Activated CD4-positive, CD25-positive, alpha-beta regulatory T cell (primary cell): ENCODE results near the gene CEP57.
"Not testable (repeated sequence)": the region's sequence is repeated elsewhere in the genome, so short reads cannot be mapped to it uniquely, and the experiment has no call there.

Experiments
- DNase-seq, 4 experiments: peaks; one replicate each; lab custom pipeline; 2025; lab: John Stamatoyannopoulos, UW

CEP57 gene

DNA sequence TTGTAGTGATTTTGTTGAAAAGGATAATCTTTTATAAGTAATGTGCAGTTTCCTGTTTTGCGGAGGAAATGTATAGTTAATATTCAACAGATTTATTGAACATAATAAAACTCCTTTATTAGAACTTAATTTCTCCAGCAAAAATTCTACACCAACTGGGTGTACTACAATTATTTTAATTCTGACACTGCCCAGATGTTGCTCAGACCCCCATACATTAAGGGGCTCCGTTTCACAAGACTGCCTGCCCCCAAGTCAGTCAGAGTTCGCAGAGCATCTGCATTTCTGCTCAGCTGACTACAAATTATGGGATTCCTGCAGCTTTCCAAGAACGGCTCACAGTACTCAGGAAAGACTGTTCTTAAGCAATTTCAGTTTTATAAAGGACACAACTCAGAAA lies 6.2 kb downstream of the CEP57 start:
- no peak for DNase-seq

- DNase-seq, result no peak
Measured at GRCh38 chr11:95799546-95799945, 9.2 kb downstream of the CEP57 start.

GRCh38 chr11:95800438-95800837 lies 10.1 kb downstream of the CEP57 start:
- DNase-seq, result no peak

DNA sequence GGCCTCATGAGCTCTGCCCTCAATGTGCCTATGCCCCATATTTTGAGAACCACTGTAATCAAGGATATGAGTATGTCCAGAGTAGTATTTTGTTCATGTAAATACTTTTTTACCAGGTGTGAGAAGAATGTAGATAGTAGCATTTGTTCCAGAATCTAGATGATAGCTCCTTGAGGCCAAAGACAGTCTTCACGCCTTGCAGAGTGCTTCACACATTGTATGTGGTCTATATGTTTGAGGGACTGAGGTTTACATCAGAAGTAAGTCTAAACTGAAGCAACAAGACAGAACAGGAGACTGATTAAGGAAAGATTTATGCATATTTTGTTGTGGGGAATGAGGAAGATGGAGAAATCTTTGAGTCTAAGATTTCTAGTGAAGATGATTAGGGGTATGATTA lies 12.5 kb downstream of the CEP57 start:
- no peak for DNase-seq

GRCh38 chr11:95803973-95804372 lies 13.7 kb downstream of the CEP57 start:
- no peak for DNase-seq

- DNase-seq, result no peak
Measured at GRCh38 chr11:95805869-95806268, 15.6 kb downstream of the CEP57 start.

DNA sequence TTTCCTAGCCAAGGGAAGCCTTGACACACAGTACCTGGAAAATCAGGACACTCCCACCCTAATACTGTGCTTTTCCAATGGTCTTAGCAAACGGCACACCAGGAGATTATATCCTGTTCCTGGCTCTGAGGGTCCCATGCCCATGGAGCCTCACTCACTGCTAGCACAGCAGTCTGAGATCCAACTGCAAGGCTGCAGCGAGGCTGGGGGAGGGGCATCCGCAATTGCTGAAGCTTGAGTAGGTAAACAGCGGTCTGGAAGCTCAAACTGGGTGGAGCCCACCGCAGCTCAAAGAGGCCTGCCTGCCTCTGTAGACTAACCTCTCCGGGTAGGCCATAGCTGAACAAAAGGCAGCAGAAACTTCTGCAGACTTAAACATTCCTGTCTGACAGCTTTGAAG lies 16.2 kb downstream of the CEP57 start:
- not testable (repeated sequence) for DNase-seq

- DNase-seq, result not testable (repeated sequence)
Measured at GRCh38 chr11:95811052-95811451, 20.8 kb downstream of the CEP57 start.

GRCh38 chr11:95816037-95816436 lies 25.7 kb downstream of the CEP57 start:
- DNase-seq, result no peak

- DNase-seq, result no peak
Measured at GRCh38 chr11:95821640-95822039, 31.3 kb downstream of the CEP57 start.

DNA sequence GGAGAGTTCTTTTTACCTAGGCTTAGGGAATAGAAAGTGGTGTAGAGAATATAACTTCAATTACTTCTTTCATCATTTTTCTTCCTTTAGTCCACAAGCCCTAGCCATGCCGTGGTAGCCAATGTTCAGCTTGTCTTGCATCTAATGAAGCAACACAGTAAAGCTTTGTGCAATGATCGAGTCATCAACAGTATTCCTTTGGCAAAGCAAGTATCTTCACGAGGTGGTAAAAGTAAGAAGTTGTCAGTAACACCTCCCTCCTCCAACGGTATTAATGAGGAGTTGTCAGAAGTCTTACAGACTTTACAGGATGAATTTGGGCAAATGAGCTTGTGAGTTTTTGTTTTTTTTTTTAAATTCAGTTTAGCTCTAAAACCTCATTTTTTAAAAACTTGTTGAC lies 37.4 kb downstream of the CEP57 start:
- no peak for DNase-seq

DNA sequence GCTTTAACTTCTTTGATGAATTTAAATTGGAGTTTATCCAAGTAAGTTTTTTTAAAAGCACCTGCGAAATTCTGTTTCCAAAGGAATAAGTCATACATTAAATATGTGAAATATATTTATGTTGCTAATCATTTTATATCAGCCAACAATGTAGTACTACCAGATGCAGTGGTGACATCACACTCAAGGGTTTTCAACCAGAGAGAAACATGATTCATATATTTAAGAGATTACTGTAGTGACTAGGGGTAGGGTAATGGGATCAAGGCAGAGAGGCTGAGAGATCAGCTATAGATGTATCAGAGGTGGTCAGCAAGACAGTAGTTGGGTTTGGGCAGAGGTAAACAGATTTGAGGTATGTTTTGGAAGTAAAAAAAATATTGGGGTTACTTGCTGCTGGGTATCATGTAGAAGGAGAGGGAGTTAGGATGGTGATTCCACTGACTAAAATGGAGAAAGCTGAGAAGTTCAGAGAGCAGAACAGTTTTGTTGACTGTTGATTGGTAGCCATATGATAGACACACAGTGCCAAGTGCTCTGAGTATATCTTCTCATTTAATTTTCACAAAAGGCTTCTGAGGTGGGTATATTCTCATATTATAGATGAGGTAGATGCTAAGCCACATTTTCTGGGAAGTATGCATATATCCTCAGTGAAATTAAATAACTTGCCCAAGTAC lies 39.4 kb downstream of the CEP57 start:
- no peak for DNase-seq

DNA sequence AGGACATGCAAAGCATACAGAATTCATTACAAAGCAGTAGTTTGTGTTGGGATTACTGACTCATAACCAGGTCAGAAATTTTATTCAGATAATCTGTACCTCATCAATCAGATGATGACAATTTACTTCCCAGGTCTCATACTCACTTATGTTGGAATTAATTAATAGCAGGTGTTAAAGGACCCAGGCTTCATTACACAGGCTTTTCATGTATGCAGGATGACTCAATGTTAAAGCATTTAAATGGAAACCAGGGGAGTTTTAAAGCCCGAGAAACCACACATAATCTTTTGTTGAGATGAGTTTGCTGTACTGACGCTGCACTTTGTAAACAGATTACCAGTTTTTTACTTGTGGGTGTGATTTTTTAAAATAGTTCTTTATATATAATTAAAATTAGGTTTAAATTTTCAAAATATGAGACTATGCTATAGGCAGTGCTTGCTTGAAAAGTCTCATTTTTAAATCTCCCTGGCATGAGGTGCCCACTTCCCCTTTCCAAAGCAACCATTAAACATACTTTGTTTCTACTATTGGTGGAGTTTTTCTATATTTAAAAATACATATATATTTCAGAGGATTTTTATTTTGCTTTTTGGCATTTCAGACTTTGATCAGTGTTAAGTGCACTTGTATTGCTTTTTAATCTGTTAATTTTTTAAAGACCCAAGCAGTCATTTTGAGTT lies 41.0 kb downstream of the CEP57 start:
- no peak for DNase-seq

DNA sequence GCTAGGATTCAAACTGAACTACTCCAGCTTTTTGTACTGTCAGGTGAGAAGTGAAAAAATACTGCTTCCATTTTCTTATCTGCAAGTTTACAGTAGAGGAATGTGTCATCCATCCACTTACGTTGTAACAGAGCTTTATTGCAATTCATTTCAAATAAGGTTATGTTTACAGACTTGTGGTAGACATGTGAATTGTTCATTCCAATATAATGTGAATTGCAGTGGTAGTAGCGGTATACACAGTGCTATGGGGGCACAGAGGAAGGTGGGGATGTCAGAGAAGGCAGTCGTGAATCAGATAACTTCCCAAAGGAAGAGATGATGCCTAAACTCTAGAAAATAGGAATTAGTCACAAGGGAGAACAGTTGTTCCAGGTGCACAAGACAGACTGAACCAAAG lies 42.5 kb downstream of the CEP57 start:
- DNase-seq, result no peak

DNA sequence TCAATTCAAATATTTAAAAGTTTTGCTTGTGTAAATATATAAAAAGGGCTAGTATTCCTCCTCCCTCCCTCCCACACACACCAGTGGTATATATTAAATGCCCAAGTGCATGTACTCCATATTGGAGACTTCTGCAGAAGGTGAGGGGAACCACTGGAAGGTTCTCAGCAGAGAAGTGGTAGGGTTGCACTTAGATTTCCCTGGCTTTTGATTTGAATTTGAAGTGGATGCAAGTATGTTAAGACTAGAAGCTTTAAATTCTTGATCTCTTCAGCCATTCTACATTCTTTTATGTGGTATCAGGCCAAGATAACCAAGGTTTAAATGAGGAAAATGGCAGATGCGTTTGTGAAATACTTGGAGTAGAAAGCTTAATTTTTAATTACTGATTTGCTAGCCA lies 43.1 kb downstream of the CEP57 start:
- no peak for DNase-seq

- DNase-seq, result no peak
Measured at GRCh38 chr11:95835351-95835750, 45.1 kb downstream of the CEP57 start.

GRCh38 chr11:95835768-95836488 lies 45.6 kb downstream of the CEP57 start:
- peak in 3 of 4 experiments; percentile 11 to 14 (median 12) for DNase-seq

DNA sequence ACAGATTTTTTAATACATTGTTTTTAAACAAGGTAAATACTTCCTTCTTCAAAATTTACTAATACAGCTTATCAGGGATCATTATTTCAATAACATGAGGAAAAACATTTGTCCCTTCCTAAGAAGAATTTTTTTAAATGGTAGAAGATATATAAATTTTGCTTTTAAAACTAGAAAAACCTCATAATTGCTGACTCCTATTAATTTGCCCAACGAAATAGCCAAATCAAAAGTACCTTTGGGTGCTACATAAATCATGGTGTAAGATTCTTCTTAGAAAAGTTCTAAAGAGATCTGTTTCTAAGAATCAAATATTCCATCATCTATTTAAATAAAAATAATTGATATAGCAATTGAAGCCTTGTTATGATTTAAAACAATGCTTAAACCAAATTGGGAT lies 54.9 kb downstream of the CEP57 start:
- no peak for DNase-seq

DNA sequence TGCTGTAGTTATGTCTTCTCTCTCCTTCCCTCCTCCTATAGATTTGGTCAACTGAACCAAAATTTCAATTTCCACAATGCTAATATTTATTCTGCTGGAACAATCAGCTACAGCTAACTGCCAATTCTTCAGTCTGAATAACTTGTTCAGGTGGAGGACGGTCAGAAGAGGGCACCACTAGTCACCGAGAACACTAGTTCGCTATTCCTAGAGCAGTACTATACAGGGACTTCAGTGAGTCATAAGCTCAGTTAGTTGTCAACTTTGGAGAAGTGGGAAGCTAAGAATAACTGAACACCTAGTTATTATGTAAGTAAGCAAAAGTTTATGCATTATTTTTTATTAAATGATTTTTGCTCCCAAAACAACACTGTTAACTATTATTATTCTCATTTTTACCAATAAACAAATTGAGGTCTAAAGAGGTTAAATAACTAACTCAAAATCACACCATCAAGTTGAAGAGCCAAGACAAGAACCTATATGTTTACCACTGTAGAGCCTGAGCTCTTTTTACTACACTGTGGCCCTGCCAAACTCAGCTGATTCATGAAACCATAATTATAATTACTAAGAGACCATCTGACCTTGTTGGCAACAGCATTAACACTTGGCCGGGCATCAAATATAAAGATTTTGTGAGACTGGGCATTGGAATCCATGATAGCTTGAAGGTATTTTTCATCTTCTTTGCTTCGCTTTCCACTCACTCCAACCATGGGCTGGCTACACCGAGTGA lies 59.0 kb downstream of the CEP57 start:
- no peak for DNase-seq

GRCh38 chr11:95850137-95850536 lies 59.8 kb downstream of the CEP57 start:
- DNase-seq, result no peak

DNA sequence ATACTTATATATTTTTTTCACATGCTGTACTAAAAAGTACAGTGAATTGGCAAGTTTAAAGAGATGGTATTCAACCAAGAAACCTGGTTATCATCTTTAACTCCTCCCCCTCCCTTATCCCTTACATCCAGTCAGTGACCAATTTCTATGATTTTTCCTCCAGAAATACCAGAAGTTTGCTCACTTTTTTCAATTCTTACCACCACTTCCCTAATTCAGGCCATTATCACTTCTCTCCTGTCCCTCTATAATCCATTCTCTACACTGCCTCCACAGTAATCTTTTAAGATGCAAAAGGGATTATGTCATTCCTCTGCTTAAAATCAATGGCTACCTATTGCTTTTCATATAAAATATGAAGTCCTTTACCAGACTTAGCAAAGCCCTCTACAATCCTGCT lies 62.8 kb downstream of the CEP57 start:
- no peak for DNase-seq

DNA sequence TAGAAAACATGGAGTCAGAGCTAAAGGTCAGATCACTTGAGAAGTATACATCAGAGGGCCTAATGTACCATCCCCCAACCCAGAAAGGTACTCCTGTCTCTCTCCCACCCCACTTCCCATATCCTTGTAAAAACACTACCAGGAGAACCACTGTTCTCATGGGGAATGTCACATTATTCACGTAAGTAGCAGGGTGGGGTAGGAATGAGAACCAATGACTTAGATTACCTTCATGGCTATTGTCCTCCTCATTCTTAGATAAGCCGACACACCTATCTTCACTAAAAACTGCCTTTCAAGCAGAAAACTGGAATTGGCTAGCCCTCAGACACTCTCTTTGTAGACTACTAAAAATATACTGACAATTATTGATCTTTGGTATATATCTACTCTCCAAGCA lies 63.6 kb downstream of the CEP57 start:
- DNase-seq, result no peak

DNA sequence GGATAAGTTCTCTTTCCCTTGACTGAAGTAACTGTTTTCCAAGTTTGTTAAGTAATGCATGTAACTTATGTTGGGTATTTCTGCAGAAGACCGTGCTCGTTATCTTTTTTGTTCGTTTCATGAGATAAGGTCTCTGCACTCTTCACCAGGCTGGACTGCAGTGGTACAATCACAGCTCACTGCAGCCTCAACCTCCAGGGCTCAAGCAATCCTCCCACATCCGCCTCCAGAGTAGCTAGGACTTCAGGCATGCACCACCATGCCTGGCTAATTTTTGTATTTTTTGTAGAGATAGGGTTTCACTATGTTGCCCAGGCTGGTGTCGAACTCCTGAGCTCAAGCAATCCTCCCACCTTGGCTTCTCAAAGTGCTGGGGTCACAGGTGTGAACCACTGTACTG lies 64.1 kb downstream of the CEP57 start:
- not testable (repeated sequence) for DNase-seq
